C4-2B (cell line): ENCODE measurements around the gene TMPO.
"Not testable (repeated sequence)": the region's sequence is repeated elsewhere in the genome, so short reads cannot be mapped to it uniquely, and the experiment has no call there.

Experiments used
- H3K27ac ChIP-seq: fragments of 450-650 bp; 2 replicates; pipeline ENCODE4 v1.5.1; 2017
- ZFX ChIP-seq: fragments of 450-650 bp; IDR thresholded peaks from 2 replicates; pipeline ENCODE4 v1.6.1; 2017
- TF ChIP-seq, protein P1 (sequence below): fragments of 450-650 bp; conservative IDR thresholded peaks from 2 replicates; pipeline ENCODE4 v1.5.1; 2017; ENCODE audit warnings: mild to moderate bottlenecking

Gene TMPO

DNA sequence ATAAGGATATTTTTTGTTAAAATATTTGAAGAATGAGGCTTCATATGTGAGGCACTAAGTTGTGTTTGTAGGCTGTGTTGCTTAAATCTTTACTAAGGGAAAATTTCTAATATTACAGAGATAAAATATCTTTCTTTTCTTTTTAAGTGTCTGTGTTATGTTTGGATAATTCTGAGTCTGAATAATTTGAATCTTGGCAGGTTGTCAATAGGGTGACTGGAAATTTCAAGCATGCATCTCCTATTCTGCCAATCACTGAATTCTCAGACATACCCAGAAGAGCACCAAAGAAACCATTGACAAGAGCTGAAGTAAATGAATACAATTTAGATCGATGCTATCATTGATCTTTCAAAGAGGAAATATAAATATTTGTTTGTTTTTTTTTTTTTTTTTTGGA lies 29.4 kb downstream of the TMPO start:
- TF ChIP-seq, protein P1, sequence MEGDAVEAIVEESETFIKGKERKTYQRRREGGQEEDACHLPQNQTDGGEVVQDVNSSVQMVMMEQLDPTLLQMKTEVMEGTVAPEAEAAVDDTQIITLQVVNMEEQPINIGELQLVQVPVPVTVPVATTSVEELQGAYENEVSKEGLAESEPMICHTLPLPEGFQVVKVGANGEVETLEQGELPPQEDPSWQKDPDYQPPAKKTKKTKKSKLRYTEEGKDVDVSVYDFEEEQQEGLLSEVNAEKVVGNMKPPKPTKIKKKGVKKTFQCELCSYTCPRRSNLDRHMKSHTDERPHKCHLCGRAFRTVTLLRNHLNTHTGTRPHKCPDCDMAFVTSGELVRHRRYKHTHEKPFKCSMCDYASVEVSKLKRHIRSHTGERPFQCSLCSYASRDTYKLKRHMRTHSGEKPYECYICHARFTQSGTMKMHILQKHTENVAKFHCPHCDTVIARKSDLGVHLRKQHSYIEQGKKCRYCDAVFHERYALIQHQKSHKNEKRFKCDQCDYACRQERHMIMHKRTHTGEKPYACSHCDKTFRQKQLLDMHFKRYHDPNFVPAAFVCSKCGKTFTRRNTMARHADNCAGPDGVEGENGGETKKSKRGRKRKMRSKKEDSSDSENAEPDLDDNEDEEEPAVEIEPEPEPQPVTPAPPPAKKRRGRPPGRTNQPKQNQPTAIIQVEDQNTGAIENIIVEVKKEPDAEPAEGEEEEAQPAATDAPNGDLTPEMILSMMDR = no peak
- no peak for TF ChIP-seq ZFX
- H3K27ac ChIP-seq = no peak overlapping the region

DNA sequence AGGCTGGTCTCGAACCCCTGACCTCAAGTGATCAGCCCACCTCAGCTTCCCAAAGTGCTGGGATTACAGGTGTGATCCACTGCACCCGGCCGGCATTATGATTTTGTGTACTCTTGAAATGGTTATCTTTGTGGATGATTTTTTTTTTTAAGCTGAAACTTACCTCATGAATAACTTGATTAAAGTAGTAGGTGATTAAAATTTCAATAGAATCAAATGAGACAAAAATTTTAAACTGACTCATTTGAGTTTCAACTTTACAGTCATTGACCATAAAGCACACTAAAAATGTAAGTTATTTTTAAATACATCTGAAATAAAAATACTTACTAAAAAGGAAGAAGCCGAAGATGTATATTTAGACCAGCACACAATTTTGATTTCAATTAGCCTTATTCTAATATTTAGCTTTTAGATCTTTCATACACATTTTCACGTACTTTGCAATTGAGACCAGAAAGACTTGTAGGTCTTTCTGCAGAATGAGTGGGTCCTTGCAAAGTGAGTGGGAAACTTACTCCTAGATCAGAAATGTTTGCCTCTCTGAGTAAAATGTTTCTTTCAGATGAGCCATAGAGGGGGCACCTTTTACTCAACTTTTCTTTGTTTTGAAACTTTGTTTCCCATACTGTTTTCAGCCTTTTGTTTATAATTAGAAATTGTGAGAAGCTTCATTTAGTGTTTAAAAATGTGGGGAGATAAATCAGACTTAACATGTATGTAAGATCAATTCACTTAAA lies 34.2 kb downstream of the TMPO start:
- no peak overlapping the region for H3K27ac ChIP-seq
- no peak for TF ChIP-seq ZFX
- TF ChIP-seq, protein P1 = no peak

DNA sequence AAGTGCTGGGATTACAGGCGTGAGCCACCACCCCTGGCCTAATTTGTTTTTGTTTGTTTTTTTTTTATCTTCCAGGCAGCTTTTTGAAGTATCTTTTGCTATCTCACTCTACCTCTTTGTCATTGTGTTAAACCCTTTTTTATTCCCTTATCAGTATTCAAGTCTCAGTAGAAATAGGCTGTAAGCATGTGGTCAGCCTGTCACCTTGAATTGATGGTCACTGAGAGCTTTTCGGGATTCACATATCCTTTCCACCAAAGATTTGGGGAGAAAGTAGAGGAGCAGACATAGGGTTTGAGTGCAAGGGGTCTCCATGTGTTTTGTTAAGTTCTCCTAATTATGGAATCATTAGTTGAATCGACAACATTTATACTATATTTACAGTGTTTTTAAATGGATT lies 36.4 kb downstream of the TMPO start:
- TF ChIP-seq, protein P1 = no peak
- no peak for TF ChIP-seq ZFX
- no peak overlapping the region for H3K27ac ChIP-seq

DNA sequence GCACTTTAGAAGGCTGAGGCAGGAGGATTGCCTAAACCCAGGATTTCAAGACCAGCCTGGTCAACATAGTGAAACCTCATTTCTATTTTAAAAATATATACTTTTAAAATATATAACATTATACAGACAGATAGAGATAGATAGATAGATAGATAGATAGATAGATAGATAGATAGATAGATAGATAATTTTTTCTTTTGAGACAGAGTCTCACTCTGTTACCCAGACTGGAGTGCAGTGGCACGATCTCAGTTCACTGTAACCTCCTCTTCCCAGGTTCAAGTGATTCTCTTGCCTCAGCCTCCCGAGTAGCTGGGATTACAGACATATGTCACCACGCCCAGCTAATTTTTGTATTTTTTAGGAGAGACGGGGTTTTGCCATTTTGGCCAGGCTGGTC lies 42.7 kb downstream of the TMPO start:
- not testable (repeated sequence) for H3K27ac ChIP-seq

DNA sequence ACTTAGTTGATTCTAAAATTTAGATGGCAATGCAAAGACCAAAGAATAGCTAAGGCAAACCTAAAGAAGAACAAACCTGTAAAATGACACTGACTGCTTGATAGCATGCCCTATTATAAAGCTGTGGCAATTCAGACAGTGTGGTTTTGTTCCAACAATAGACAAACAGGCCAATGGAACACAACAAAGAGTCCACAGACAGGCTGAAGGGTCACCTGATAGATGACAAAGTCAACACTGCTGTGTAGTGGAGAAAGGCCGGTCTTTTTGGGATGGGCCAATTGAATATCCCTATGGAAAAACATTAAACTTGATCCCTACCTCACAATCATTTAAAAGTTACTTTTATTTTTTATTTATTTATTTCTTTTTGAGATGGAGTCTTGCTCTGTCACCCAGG lies 44.3 kb downstream of the TMPO start:
- TF ChIP-seq, protein P1 = no peak
- TF ChIP-seq ZFX = no peak

DNA sequence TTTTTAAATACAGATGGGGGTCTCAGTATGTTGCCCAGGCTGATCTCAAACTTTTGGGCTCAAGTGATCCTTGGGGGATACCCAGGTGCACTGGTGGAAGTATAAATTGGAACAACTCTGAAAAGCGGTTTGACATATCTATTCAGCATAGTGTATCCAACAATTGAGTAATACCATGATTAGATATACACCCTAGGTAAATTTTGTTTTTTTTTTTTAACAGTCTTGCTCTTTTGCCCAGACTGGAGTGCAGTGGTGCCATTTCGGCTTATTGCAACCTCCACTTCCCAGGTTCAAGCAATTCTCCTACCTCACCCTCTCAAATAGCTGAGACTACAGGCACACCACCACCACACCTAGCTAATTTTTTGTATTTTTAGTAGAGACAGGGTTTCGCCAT lies 46.5 kb downstream of the TMPO start:
- TF ChIP-seq, protein P1 = no peak
- no peak for TF ChIP-seq ZFX
- H3K27ac ChIP-seq = no peak overlapping the region

More for the DNA sequence above, 44.3 kb downstream of the TMPO start:
- no peak overlapping the region for H3K27ac ChIP-seq

DNA sequence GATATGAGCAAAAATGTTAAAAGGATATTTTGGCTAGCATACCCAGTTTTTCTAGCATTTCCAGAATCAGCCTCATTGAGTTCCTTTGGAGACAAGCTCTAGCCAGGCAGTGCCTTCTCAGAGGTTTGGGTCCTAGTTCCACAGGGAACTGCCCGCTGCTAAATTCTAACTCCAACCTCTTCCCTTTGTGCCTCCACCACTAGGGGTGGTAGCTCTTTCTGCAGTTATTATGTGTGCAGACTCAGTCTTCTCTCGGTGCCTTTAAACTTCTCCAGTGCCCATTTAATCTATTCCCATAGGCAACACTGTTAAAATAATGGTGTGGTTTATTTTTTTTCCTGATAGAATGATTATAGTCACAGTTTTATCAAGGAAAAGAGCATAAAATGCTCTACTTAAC lies 56.6 kb downstream of the TMPO start:
- TF ChIP-seq, protein P1 = peak; percentile 40
- TF ChIP-seq ZFX = no peak
- H3K27ac ChIP-seq = no peak overlapping the region

DNA sequence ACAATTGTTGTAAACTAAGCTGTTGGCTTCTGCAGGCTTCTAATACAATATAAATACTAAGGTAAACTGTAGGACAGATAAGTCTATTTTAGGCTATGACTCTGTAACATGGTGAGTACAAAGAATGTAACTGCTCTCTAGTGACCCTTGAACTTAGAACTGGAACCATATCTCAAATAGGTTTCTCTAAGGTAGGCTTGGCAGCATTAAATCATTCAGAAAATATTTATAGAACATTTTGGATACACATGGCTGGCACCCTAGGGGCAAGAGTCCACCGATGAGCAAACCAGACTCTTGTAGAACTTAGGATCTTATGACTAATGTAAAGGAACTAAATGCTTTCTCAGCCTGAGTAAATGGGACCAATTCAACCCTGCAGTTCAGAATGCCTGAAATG lies 58.7 kb downstream of the TMPO start:
- no peak overlapping the region for H3K27ac ChIP-seq
- TF ChIP-seq, protein P1 = no peak
- no peak for TF ChIP-seq ZFX
